Vagina (tissue), 2 donors: ENCODE measurements around the gene CCNK. TPM values are rescaled to one million over a fixed set of nuclear protein-coding genes. Genes with fewer than 3 reads are reported as not detected.

Experiments
- DNase-seq, 2 donors: peaks; one replicate each; pipeline ENCODE4 v3.0.0-alpha.2; 2017; ENCODE audit errors: extremely low spot score in 2 of 2
- H3K27ac ChIP-seq: fragments of 200-600 bp; sonication (generic); one replicate; pipeline ENCODE4 v1.5.1; 2019
- H3K27me3 ChIP-seq: fragments of 200-600 bp; sonication (generic); one replicate; pipeline ENCODE4 v1.5.1; 2019
- H3K36me3 ChIP-seq, 2 donors: fragments of 200-600 bp; sonication (generic); one replicate each; pipeline ENCODE4 v1.5.1; 2017 to 2019
- H3K4me1 ChIP-seq: fragments of 200-600 bp; sonication (generic); one replicate; pipeline ENCODE4 v1.5.1; 2019
- H3K4me3 ChIP-seq, 2 donors: fragments of 200-600 bp; sonication (generic); 1 replicate in 1 of 2; 2 replicates in 1 of 2; pipeline ENCODE4 v1.5.1; 2016 to 2019
- H3K9me3 ChIP-seq: fragments of 200-600 bp; sonication (generic); one replicate; pipeline ENCODE4 v1.5.1; 2019
- POLR2A ChIP-seq, 2 donors: fragments of 450-650 bp; IDR thresholded peaks; one replicate each; pipeline ENCODE4 v1.6.1; 2017; ENCODE audit warnings: antibody characterized with exemption in 2 of 2, mild to moderate bottlenecking in 2 of 2, moderate library complexity in 2 of 2
- POLR2AphosphoS5 ChIP-seq, 2 donors: sonication (generic); formaldehyde crosslinking; IDR thresholded peaks; one replicate each; pipeline ENCODE4 v1.9.0; 2017; ENCODE audit warnings: antibody characterized with exemption in 2 of 2, mild to moderate bottlenecking in 2 of 2, low read depth in 1 of 2; ENCODE audit not compliant: insufficient read depth in 1 of 2
- intact Hi-C: fragments of 100-400 bp; cut with DNase I; formaldehyde crosslinking; loops from one replicate; pipeline ENCODE4 v1.15.1; 2023
- total RNA-seq: library from RNA; depleted of rRNA; stranded (reverse); fragments of >200 nt; gene quantifications from one replicate; pipeline ENCODE4 v1.2.3, GENCODE V29; 2016
- TF ChIP-seq, protein P1 (sequence below), 3 experiments: fragments of 450-650 bp in 2 of 3; fragments of 200-600 bp in 1 of 3; sonication (generic) in 1 of 3; IDR thresholded peaks; one replicate each; pipeline ENCODE4 v1.5.1; 2017 to 2019; ENCODE audit warnings: antibody characterized with exemption in 3 of 3, mild to moderate bottlenecking in 2 of 3, moderate library complexity in 2 of 3

The CCNK gene
- total RNA-seq, 1 donor from 2014 or later = 27.5 TPM

GRCh38 chr14:99507860-99508640 is 26.8 kb downstream of the CCNK start:
- Histone ChIP-seq H3K9me3 (no peaks in the 10 kb centered on the region), H3K36me3 (peaks cover 0 to 77% of the 10 kb centered on the region in 2 donors), H3K4me1 (peaks cover 16% of the 10 kb centered on the region), H3K4me3 (no peak overlapping the region), H3K27ac (no peak overlapping the region), H3K27me3 (no peaks in the 10 kb centered on the region)
- intact Hi-C loops = no loop called here
- TF ChIP-seq POLR2AphosphoS5 (IDR thresholded peaks at IDR 0.05; ENCODE audit: insufficient read depth in 1 of 2, low read depth in 1 of 2) (no peak), POLR2A (IDR thresholded peaks at IDR 0.05) (no peak)
- TF ChIP-seq, protein P1, sequence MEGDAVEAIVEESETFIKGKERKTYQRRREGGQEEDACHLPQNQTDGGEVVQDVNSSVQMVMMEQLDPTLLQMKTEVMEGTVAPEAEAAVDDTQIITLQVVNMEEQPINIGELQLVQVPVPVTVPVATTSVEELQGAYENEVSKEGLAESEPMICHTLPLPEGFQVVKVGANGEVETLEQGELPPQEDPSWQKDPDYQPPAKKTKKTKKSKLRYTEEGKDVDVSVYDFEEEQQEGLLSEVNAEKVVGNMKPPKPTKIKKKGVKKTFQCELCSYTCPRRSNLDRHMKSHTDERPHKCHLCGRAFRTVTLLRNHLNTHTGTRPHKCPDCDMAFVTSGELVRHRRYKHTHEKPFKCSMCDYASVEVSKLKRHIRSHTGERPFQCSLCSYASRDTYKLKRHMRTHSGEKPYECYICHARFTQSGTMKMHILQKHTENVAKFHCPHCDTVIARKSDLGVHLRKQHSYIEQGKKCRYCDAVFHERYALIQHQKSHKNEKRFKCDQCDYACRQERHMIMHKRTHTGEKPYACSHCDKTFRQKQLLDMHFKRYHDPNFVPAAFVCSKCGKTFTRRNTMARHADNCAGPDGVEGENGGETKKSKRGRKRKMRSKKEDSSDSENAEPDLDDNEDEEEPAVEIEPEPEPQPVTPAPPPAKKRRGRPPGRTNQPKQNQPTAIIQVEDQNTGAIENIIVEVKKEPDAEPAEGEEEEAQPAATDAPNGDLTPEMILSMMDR (IDR thresholded peaks at IDR 0.05) = no peak
- peak in 1 of 2 donors; percentile 52 for DNase-seq

DNA sequence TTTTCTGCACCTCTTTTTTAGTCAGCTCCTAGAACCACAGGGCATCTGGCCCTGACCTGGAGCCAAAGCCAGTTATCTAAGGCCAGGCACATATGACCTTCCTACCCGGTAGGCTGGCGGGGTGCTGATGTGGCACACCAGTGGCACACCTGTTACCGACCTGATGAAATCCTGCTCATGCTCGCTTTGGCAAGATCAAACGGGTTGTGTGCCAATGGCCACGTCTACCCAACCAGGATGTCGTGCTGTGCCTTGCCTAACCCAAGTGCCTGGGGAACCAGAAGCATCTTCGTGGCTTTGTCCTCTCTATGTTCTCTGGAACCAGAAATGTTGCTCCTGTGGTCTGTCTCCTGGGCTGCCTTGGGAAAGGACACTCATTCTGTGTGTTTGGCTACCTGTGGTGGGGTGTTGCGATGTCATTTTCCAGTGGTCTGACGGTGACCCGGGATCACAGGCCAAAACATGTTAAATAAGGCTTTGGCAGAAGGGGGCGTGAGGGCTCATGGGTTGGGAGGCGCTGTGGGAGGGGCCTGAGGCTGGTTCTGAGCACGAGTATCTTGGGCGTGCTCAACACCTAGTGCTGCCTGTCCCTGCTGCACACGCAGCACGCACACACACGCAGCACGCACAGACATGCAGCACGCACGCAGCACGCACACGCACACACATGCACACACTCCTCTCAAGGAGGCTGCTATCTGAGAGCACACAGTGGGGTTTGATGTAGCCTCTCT is 27.9 kb downstream of the CCNK start:
- Histone ChIP-seq H3K27me3 (no peaks in the 10 kb centered on the region), H3K4me1 (peaks cover 16% of the 10 kb centered on the region), H3K36me3 (peaks cover 0 to 70% of the 10 kb centered on the region in 2 donors), H3K4me3 (no peak overlapping the region), H3K27ac (no peak overlapping the region), H3K9me3 (no peaks in the 10 kb centered on the region)
- DNase-seq = peak in 1 of 2 donors; percentile 64
- TF ChIP-seq POLR2AphosphoS5 (IDR thresholded peaks at IDR 0.05; ENCODE audit: insufficient read depth in 1 of 2, low read depth in 1 of 2) = peak in 1 of 2 donors; percentile 6
- TF ChIP-seq, protein P1 (IDR thresholded peaks at IDR 0.05) = no peak
- intact Hi-C loops = no loop called here

- intact Hi-C loops = no loop called here
- Histone ChIP-seq H3K36me3 (peaks cover 0 to 71% of the 10 kb centered on the region in 2 donors), H3K27me3 (no peaks in the 10 kb centered on the region), H3K4me3 (no peak overlapping the region), H3K4me1 (peaks cover 16% of the 10 kb centered on the region), H3K9me3 (no peaks in the 10 kb centered on the region), H3K27ac (no peak overlapping the region)
- DNase-seq = peak in 1 of 2 donors; percentile 58
- TF ChIP-seq POLR2A (IDR thresholded peaks at IDR 0.05) (no peak), POLR2AphosphoS5 (IDR thresholded peaks at IDR 0.05; ENCODE audit: insufficient read depth in 1 of 2, low read depth in 1 of 2) (no peak)
- TF ChIP-seq, protein P1 (IDR thresholded peaks at IDR 0.05) = no peak
These were observed 28.8 kb downstream of the CCNK start for GRCh38 chr14:99509871-99510555.

DNA sequence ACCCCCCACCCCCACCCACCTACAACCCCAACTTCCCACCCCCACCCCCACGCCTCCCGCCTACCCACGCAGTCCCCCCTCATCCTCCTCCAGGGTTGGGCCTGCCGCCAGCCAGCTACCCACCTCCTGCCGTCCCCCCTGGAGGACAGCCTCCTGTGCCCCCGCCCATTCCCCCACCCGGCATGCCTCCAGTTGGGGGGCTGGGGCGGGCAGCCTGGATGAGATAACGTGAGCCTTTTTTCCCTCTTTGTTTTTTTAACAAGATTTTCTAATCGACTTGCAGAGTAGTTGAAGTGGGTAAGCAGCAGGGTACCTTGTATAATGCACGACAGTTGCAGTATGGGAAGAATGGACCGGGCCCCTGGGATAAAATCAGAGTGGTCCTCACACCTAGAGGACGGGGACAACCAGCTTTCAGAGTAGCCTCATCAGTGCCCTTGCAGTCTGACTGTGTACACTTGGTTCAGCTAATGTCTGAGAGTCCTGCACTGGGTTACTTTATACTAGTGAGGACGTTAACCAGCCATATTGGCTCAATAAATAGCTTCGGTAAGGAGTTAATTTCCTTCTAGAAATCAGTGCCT is 29.4 kb downstream of the CCNK start:
- Histone ChIP-seq H3K4me3 (no peak overlapping the region), H3K9me3 (no peaks in the 10 kb centered on the region), H3K4me1 (peaks cover 16% of the 10 kb centered on the region), H3K27me3 (no peaks in the 10 kb centered on the region), H3K27ac (no peak overlapping the region), H3K36me3 (peaks cover 0 to 64% of the 10 kb centered on the region in 2 donors)
- intact Hi-C loops = no loop called here
- DNase-seq = peak in 1 of 2 donors; percentile 74
- TF ChIP-seq POLR2A (IDR thresholded peaks at IDR 0.05) (no peak), POLR2AphosphoS5 (IDR thresholded peaks at IDR 0.05; ENCODE audit: insufficient read depth in 1 of 2, low read depth in 1 of 2) (no peak)
- TF ChIP-seq, protein P1 (IDR thresholded peaks at IDR 0.05) = no peak
